ENCODE results near the gene BAZ2B.

Gene BAZ2B

GRCh38 chr2:159501743-159502142 is 114.6 kb downstream of the BAZ2B start:
- DNase-seq (ENCODE audit: low read depth, low spot score), result no peak
- TF ChIP-seq EZH2 (IDR thresholded peaks at IDR 0.05), result no peak
- TF ChIP-seq FOXP2 (optimal IDR thresholded peaks at IDR 0.05; ENCODE audit: control extremely low read depth, extremely low read length, insufficient read depth), result no peak
- TF ChIP-seq POLR2AphosphoS5 (IDR thresholded peaks at IDR 0.05; ENCODE audit: borderline replicate concordance, low read depth, low read length), result no peak
- Histone ChIP-seq H3K4me3 (no peak overlapping the region), H3K36me3 (ENCODE audit: insufficient read depth, low read length) (no peaks in the 10 kb centered on the region), H3K27ac (no peak overlapping the region), H3K9me3 (ENCODE audit: low read depth, low read length) (no peaks in the 10 kb centered on the region), H3K9ac (ENCODE audit: insufficient read length) (no peak overlapping the region)

- no peaks in the 10 kb centered on the region for H3K9me3 ChIP-seq (ENCODE audit: low read depth, low read length)
- no peak overlapping the region for H3K4me3 ChIP-seq
- peak overlapping the region; percentile 75 for H3K27ac ChIP-seq
- DNase-seq (ENCODE audit: low read depth, low spot score), result no peak
- TF ChIP-seq FOXP2 (optimal IDR thresholded peaks at IDR 0.05; ENCODE audit: control extremely low read depth, extremely low read length, insufficient read depth), result no peak
- no peak for TF ChIP-seq EZH2 (IDR thresholded peaks at IDR 0.05)
- no peak for TF ChIP-seq POLR2AphosphoS5 (IDR thresholded peaks at IDR 0.05; ENCODE audit: borderline replicate concordance, low read depth, low read length)
- no peak overlapping the region for H3K9ac ChIP-seq (ENCODE audit: insufficient read length)
- H3K36me3 ChIP-seq (ENCODE audit: insufficient read depth, low read length), result no peaks in the 10 kb centered on the region
Observed at GRCh38 chr2:159497847-159498246, 118.5 kb downstream of the BAZ2B start.

GRCh38 chr2:159497256-159497655 is 119.1 kb downstream of the BAZ2B start:
- Histone ChIP-seq H3K27ac (peak overlapping the region; percentile 75), H3K9ac (ENCODE audit: insufficient read length) (no peak overlapping the region), H3K36me3 (ENCODE audit: insufficient read depth, low read length) (no peaks in the 10 kb centered on the region), H3K4me3 (no peak overlapping the region), H3K9me3 (ENCODE audit: low read depth, low read length) (no peaks in the 10 kb centered on the region)
- no peak for DNase-seq (ENCODE audit: low read depth, low spot score)
- TF ChIP-seq POLR2AphosphoS5 (IDR thresholded peaks at IDR 0.05; ENCODE audit: borderline replicate concordance, low read depth, low read length) (no peak), FOXP2 (optimal IDR thresholded peaks at IDR 0.05; ENCODE audit: control extremely low read depth, extremely low read length, insufficient read depth) (no peak), EZH2 (IDR thresholded peaks at IDR 0.05) (no peak)

GRCh38 chr2:159489476-159489875 is 126.9 kb downstream of the BAZ2B start:
- no peak for DNase-seq (ENCODE audit: low read depth, low spot score)
- no peak overlapping the region for H3K27ac ChIP-seq
- no peak overlapping the region for H3K9ac ChIP-seq (ENCODE audit: insufficient read length)
- no peak for TF ChIP-seq POLR2AphosphoS5 (IDR thresholded peaks at IDR 0.05; ENCODE audit: borderline replicate concordance, low read depth, low read length)
- TF ChIP-seq FOXP2 (optimal IDR thresholded peaks at IDR 0.05; ENCODE audit: control extremely low read depth, extremely low read length, insufficient read depth), result no peak
- TF ChIP-seq EZH2 (IDR thresholded peaks at IDR 0.05), result no peak
- H3K36me3 ChIP-seq (ENCODE audit: insufficient read depth, low read length), result no peaks in the 10 kb centered on the region
- H3K4me3 ChIP-seq, result no peak overlapping the region
- no peaks in the 10 kb centered on the region for H3K9me3 ChIP-seq (ENCODE audit: low read depth, low read length)

GRCh38 chr2:159484532-159484931 is 131.8 kb downstream of the BAZ2B start:
- H3K9me3 ChIP-seq (ENCODE audit: low read depth, low read length), result no peaks in the 10 kb centered on the region
- no peak overlapping the region for H3K9ac ChIP-seq (ENCODE audit: insufficient read length)
- no peak overlapping the region for H3K27ac ChIP-seq
- no peaks in the 10 kb centered on the region for H3K36me3 ChIP-seq (ENCODE audit: insufficient read depth, low read length)
- no peak overlapping the region for H3K4me3 ChIP-seq
- TF ChIP-seq FOXP2 (optimal IDR thresholded peaks at IDR 0.05; ENCODE audit: control extremely low read depth, extremely low read length, insufficient read depth) (no peak), EZH2 (IDR thresholded peaks at IDR 0.05) (no peak), POLR2AphosphoS5 (IDR thresholded peaks at IDR 0.05; ENCODE audit: borderline replicate concordance, low read depth, low read length) (no peak)
- DNase-seq (ENCODE audit: low read depth, low spot score), result no peak

- H3K9me3 ChIP-seq (ENCODE audit: low read depth, low read length), result no peaks in the 10 kb centered on the region
- no peak for DNase-seq (ENCODE audit: low read depth, low spot score)
- no peak overlapping the region for H3K27ac ChIP-seq
- TF ChIP-seq EZH2 (IDR thresholded peaks at IDR 0.05) (no peak), FOXP2 (optimal IDR thresholded peaks at IDR 0.05; ENCODE audit: control extremely low read depth, extremely low read length, insufficient read depth) (no peak), POLR2AphosphoS5 (IDR thresholded peaks at IDR 0.05; ENCODE audit: borderline replicate concordance, low read depth, low read length) (no peak)
- no peak overlapping the region for H3K9ac ChIP-seq (ENCODE audit: insufficient read length)
- no peak overlapping the region for H3K4me3 ChIP-seq
- peaks cover 4% of the 10 kb centered on the region; the same call in 1 of the 2 replicates for H3K36me3 ChIP-seq (ENCODE audit: insufficient read depth, low read length)
Observed at GRCh38 chr2:159476329-159476728, 140.0 kb downstream of the BAZ2B start.

GRCh38 chr2:159475793-159476192 is 140.6 kb downstream of the BAZ2B start:
- no peak overlapping the region for H3K4me3 ChIP-seq
- H3K27ac ChIP-seq, result no peak overlapping the region
- H3K9ac ChIP-seq (ENCODE audit: insufficient read length), result no peak overlapping the region
- TF ChIP-seq FOXP2 (optimal IDR thresholded peaks at IDR 0.05; ENCODE audit: control extremely low read depth, extremely low read length, insufficient read depth) (no peak), EZH2 (IDR thresholded peaks at IDR 0.05) (no peak), POLR2AphosphoS5 (IDR thresholded peaks at IDR 0.05; ENCODE audit: borderline replicate concordance, low read depth, low read length) (no peak)
- no peaks in the 10 kb centered on the region for H3K9me3 ChIP-seq (ENCODE audit: low read depth, low read length)
- DNase-seq (ENCODE audit: low read depth, low spot score), result no peak
- peaks cover 4% of the 10 kb centered on the region; the same call in 1 of the 2 replicates for H3K36me3 ChIP-seq (ENCODE audit: insufficient read depth, low read length)

GRCh38 chr2:159471340-159471739 is 145.0 kb downstream of the BAZ2B start:
- no peak overlapping the region for H3K9ac ChIP-seq (ENCODE audit: insufficient read length)
- no peak for DNase-seq (ENCODE audit: low read depth, low spot score)
- H3K4me3 ChIP-seq, result no peak overlapping the region
- peaks cover 2% of the 10 kb centered on the region; the same call in 1 of the 2 replicates for H3K36me3 ChIP-seq (ENCODE audit: insufficient read depth, low read length)
- H3K9me3 ChIP-seq (ENCODE audit: low read depth, low read length), result no peaks in the 10 kb centered on the region
- TF ChIP-seq POLR2AphosphoS5 (IDR thresholded peaks at IDR 0.05; ENCODE audit: borderline replicate concordance, low read depth, low read length), result no peak
- TF ChIP-seq FOXP2 (optimal IDR thresholded peaks at IDR 0.05; ENCODE audit: control extremely low read depth, extremely low read length, insufficient read depth), result no peak
- TF ChIP-seq EZH2 (IDR thresholded peaks at IDR 0.05), result no peak
- H3K27ac ChIP-seq, result no peak overlapping the region

- Histone ChIP-seq H3K9me3 (ENCODE audit: low read depth, low read length) (no peaks in the 10 kb centered on the region), H3K27ac (no peak overlapping the region), H3K9ac (ENCODE audit: insufficient read length) (no peak overlapping the region), H3K4me3 (no peak overlapping the region), H3K36me3 (ENCODE audit: insufficient read depth, low read length) (no peaks in the 10 kb centered on the region)
- TF ChIP-seq POLR2AphosphoS5 (IDR thresholded peaks at IDR 0.05; ENCODE audit: borderline replicate concordance, low read depth, low read length), result no peak
- TF ChIP-seq FOXP2 (optimal IDR thresholded peaks at IDR 0.05; ENCODE audit: control extremely low read depth, extremely low read length, insufficient read depth), result no peak
- no peak for TF ChIP-seq EZH2 (IDR thresholded peaks at IDR 0.05)
- DNase-seq (ENCODE audit: low read depth, low spot score), result no peak
Observed at GRCh38 chr2:159468257-159468656, 148.1 kb downstream of the BAZ2B start.

Measured in SK-N-MC (cell line).